B cell (primary cell): ENCODE results near the gene PCNX4. TPM values are rescaled to one million over a fixed set of nuclear protein-coding genes. Genes with fewer than 3 reads are reported as not detected.

Experiments
- ATAC-seq: fragments of 200-7000 bp; cut with Tn5 transposase; one replicate; pipeline ENCODE4 v1.10.0; 2021; ENCODE audit warnings: low read depth, mild to moderate bottlenecking, moderate number of reproducible peaks, moderate library complexity
- CTCF ChIA-PET: fragments of 350-600 bp; sonication (Branson Sonifier 250); formaldehyde crosslinking; loops from one replicate; lab custom pipeline; 2021; ENCODE audit warnings: antibody characterized with exemption, inconsistent platforms; lab: Charles Lee
- POLR2A ChIA-PET: fragments of 350-600 bp; sonication (Branson Sonifier 250); formaldehyde crosslinking; loops from one replicate; lab custom pipeline; 2021; ENCODE audit warnings: antibody characterized with exemption; lab: Charles Lee
- DNase-seq: peaks from one replicate; pipeline ENCODE4 v3.0.0; 2013
- H2AFZ ChIP-seq: 2 replicates; pipeline ENCODE4 v1.6.1; 2012; ENCODE audit warnings: mild to moderate bottlenecking, low read depth, low read length; ENCODE audit not compliant: insufficient read depth, poor library complexity, severe bottlenecking
- H3K27ac ChIP-seq, 2 donors: 1 replicate in 1 of 2; 2 replicates in 1 of 2; pipeline ENCODE4 v1.5.1; 2012 to 2013; ENCODE audit warnings: low read length in 2 of 2, mild to moderate bottlenecking in 2 of 2, moderate library complexity in 1 of 2
- H3K27me3 ChIP-seq, 4 experiments: fragments of 200-600 bp in 1 of 4; sonication (generic) in 1 of 4; replicated peaks in 1 of 4; 1 replicate in 2 of 4; 2 replicates in 2 of 4; pipeline versions ENCODE4 v1.6.1 to v1.7.0; 2013 to 2016; ENCODE audit warnings: low read length in 3 of 4, mild to moderate bottlenecking in 2 of 4, mixed read lengths in 1 of 4, moderate library complexity in 1 of 4; ENCODE audit not compliant: insufficient read depth in 4 of 4, control insufficient read depth in 3 of 4; ENCODE audit errors: control extremely low read depth in 1 of 4
- H3K36me3 ChIP-seq, 2 experiments: replicated peaks in 1 of 2; 1 replicate in 1 of 2; 2 replicates in 1 of 2; pipeline versions ENCODE4 v1.6.1 to v1.7.1; 2013; ENCODE audit warnings: low read length in 1 of 2; ENCODE audit not compliant: insufficient read depth in 2 of 2, control insufficient read depth in 1 of 2; ENCODE audit errors: control extremely low read depth in 1 of 2, extremely low read depth in 1 of 2
- H3K4me1 ChIP-seq, 2 donors: fragments of 200-600 bp in 1 of 2; sonication (generic) in 1 of 2; 1 replicate in 1 of 2; 2 replicates in 1 of 2; pipeline versions ENCODE4 v1.5.1 to v1.6.1; 2013 to 2017; ENCODE audit warnings: low read length in 2 of 2; ENCODE audit not compliant: control insufficient read depth in 2 of 2, insufficient read depth in 2 of 2
- H3K4me2 ChIP-seq: replicated peaks from 2 replicates; pipeline ENCODE3; 2012; ENCODE audit warnings: mild to moderate bottlenecking, low read depth, low read length; ENCODE audit not compliant: poor library complexity, severe bottlenecking
- H3K4me3 ChIP-seq, 5 experiments: fragments of 200-600 bp in 1 of 5; sonication (generic) in 1 of 5; 1 replicate in 3 of 5; 2 replicates in 2 of 5; pipeline versions ENCODE4 v1.5.1 to v1.7.0; 2011 to 2016; ENCODE audit warnings: low read length in 4 of 5, mild to moderate bottlenecking in 4 of 5, low read depth in 2 of 5, control low read depth in 1 of 5, moderate library complexity in 1 of 5; ENCODE audit not compliant: insufficient read depth in 1 of 5; ENCODE audit errors: control extremely low read depth in 1 of 5, extremely low read depth in 1 of 5
- H3K79me2 ChIP-seq: fragments of 200-600 bp; sonication (generic); one replicate; pipeline ENCODE4 v1.6.0; 2016; ENCODE audit warnings: low read length; ENCODE audit not compliant: control insufficient read depth, insufficient read depth
- H3K9ac ChIP-seq: fragments of 200-600 bp; sonication (generic); 2 replicates; pipeline ENCODE4 v1.6.1; 2017; ENCODE audit warnings: mild to moderate bottlenecking, low read length, moderate library complexity
- H3K9me3 ChIP-seq, 3 donors: one replicate each; pipeline versions ENCODE4 v1.6.1 to v1.7.1; 2013; ENCODE audit warnings: low read length in 2 of 3; ENCODE audit not compliant: control insufficient read depth in 2 of 3, insufficient read depth in 1 of 3; ENCODE audit errors: control extremely low read depth in 1 of 3
- H4K20me1 ChIP-seq: 2 replicates; pipeline ENCODE4 v1.6.0; 2012; ENCODE audit warnings: mild to moderate bottlenecking, low read length; ENCODE audit not compliant: insufficient read depth, control insufficient read depth, poor library complexity, severe bottlenecking
- H3K27ac Mint-ChIP-seq: one replicate; pipeline ENCODE4 v1.8.0; 2021; ENCODE audit warnings: mixed read lengths
- H3K27me3 Mint-ChIP-seq: one replicate; pipeline ENCODE4 v1.8.0; 2021; ENCODE audit warnings: mixed read lengths
- H3K4me1 Mint-ChIP-seq: one replicate; pipeline ENCODE4 v1.8.0; 2021; ENCODE audit warnings: mixed read lengths
- H3K4me3 Mint-ChIP-seq: one replicate; pipeline ENCODE4 v1.8.0; 2021; ENCODE audit warnings: mixed read lengths
- H3K9me3 Mint-ChIP-seq: one replicate; pipeline ENCODE4 v1.8.0; 2022; ENCODE audit warnings: mixed read lengths; ENCODE audit not compliant: insufficient read depth
- CTCF ChIP-seq: fragments of 200-600 bp; IDR thresholded peaks from one replicate; pipeline ENCODE4 v1.8.0; 2022; ENCODE audit warnings: antibody characterized with exemption, mild to moderate bottlenecking
- EZH2 ChIP-seq: IDR thresholded peaks from 2 replicates; pipeline ENCODE4 v1.6.1; 2012; ENCODE audit warnings: borderline replicate concordance, low read depth, mild to moderate bottlenecking, moderate library complexity, low read length; ENCODE audit not compliant: insufficient read depth, poor library complexity, severe bottlenecking
- WGBS: methylation state at CpG from one replicate; pipeline ENCODE4 v1.1.5; 2013; ENCODE audit warnings: missing lambda C conversion rate; ENCODE audit not compliant: insufficient coverage; 5-methylcytosine and 5-hydroxymethylcytosine counted together
- intact Hi-C: fragments of 100-400 bp; cut with micrococcal nuclease; formaldehyde crosslinking; loops from one replicate; pipeline ENCODE4 v1.10.0; 2022
- polyA plus RNA-seq: library from polyadenylated mRNA; depleted of rRNA; stranded (reverse); fragments of >200 nt; gene quantifications from 2 replicates; pipeline ENCODE4 v1.2.3, GENCODE V29; 2012
- total RNA-seq, 2 donors: library from RNA; stranded (reverse); fragments of 120-200 nt in 1 of 2; gene quantifications; 1 replicate in 1 of 2; 2 replicates in 1 of 2; pipeline versions ENCODE4 v1.2.3 to v1.2.4, GENCODE V29; 2013 to 2022

Gene PCNX4
- total and polyA plus RNA-seq, 2 donors (not counting 1 experiment from before 2014, with no cell fraction given): 17.8 to 53.4 TPM

DNA sequence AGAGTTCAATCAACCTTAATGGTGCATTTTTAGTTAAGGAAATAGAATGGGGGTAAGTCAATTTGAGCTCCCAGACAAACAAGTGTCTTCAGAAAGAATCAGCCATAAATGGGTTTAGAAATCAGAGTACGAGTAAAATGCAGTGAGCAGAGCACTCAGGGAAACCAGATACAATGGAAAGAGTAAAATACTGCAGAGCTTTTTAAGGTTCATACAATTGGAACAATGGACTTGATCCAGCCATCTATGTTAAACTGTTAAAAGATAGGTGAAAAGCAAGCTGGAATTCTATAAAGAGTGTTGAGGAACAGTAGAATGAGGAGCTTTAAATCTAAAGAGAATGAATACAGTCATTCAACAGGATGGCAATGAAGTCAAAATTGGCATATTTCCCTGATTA is 23.8 kb upstream of the PCNX4 start:
- WGBS: 88% methylated on average over 1 of the region's 1 CpG
- POLR2A ChIA-PET: no interaction called here
- intact Hi-C loops: loop anchor here (10.0 kb wide), 1 partner anchor 487 kb away; no protein-coding TSS in a partner anchor

GRCh38 chr14:60079723-60080122 is 12.0 kb upstream of the PCNX4 start:
- no peak overlapping the region for H3K27ac ChIP-seq
- no peaks in the 10 kb centered on the region for H3K79me2 ChIP-seq
- peaks cover 0 to 3% (median 0%) of the 10 kb centered on the region in 3 donors for H3K9me3 ChIP-seq
- ATAC-seq (no peak), DNase-seq (no peak)
- no peaks in the 10 kb centered on the region for H3K4me1 Mint-ChIP-seq
- H2AFZ ChIP-seq: no peak overlapping the region
- H3K9me3 Mint-ChIP-seq: no peaks in the 10 kb centered on the region
- H3K4me2 ChIP-seq: no peak overlapping the region
- H4K20me1 ChIP-seq: no peaks in the 10 kb centered on the region
- H3K4me3 ChIP-seq: no peak overlapping the region
- no peak overlapping the region for H3K9ac ChIP-seq
- peaks cover 3% of the 10 kb centered on the region for H3K27me3 Mint-ChIP-seq
- no peak overlapping the region for H3K27ac Mint-ChIP-seq
- intact Hi-C loops: no loop called here
- no peaks in the 10 kb centered on the region for H3K27me3 ChIP-seq
- no peak overlapping the region for H3K4me3 Mint-ChIP-seq
- H3K36me3 ChIP-seq: no peaks in the 10 kb centered on the region
- ChIA-PET CTCF (no interaction called here), POLR2A (no interaction called here)
- no peak for TF ChIP-seq CTCF
- TF ChIP-seq EZH2: no peak
- H3K4me1 ChIP-seq: no peaks in the 10 kb centered on the region

More for the DNA sequence above, 23.8 kb upstream of the PCNX4 start:
- Mint-ChIP-seq H3K27ac (no peak overlapping the region), H3K4me1 (no peaks in the 10 kb centered on the region), H3K27me3 (no peaks in the 10 kb centered on the region), H3K4me3 (no peak overlapping the region), H3K9me3 (no peaks in the 10 kb centered on the region)
- Histone ChIP-seq H3K27me3 (no peaks in the 10 kb centered on the region), H2AFZ (no peak overlapping the region), H3K9me3 (no peaks in the 10 kb centered on the region), H3K27ac (no peak overlapping the region), H4K20me1 (no peaks in the 10 kb centered on the region), H3K4me1 (no peaks in the 10 kb centered on the region), H3K4me3 (no peak overlapping the region), H3K9ac (no peak overlapping the region), H3K36me3 (no peaks in the 10 kb centered on the region), H3K79me2 (no peaks in the 10 kb centered on the region), H3K4me2 (no peak overlapping the region)
- no peak for ATAC-seq
- TF ChIP-seq EZH2 (no peak), CTCF (no peak)
- CTCF ChIA-PET: interaction anchor here (3.8 to 5.3 kb wide), 2 partner anchors 98 to 117 kb away, joined by 20 to 183 read pairs; partner anchors contain the start of gene DHRS7
- DNase-seq: no peak
